Endothelial cell (in vitro differentiated cells): ENCODE data around the gene KAT14. TPM values are rescaled to one million over a fixed set of nuclear protein-coding genes. Genes with fewer than 3 reads are reported as not detected.
"Not testable (repeated sequence)": the region's sequence is repeated elsewhere in the genome, so short reads cannot be mapped to it uniquely, and the experiment has no call there.

Source experiments
- DNase-seq: peaks from one replicate; pipeline ENCODE4 v3.0.0; 2021; ENCODE audit warnings: low spot score
- H3K27ac Mint-ChIP-seq: one replicate; pipeline ENCODE4 v1.8.0; 2021; ENCODE audit warnings: mixed read lengths, inconsistent platforms; ENCODE audit not compliant: unreplicated experiment
- H3K27me3 Mint-ChIP-seq: one replicate; pipeline ENCODE4 v1.8.0; 2021; ENCODE audit warnings: mild to moderate bottlenecking, moderate library complexity, mixed read lengths, inconsistent platforms; ENCODE audit not compliant: unreplicated experiment
- H3K36me3 Mint-ChIP-seq: one replicate; pipeline ENCODE4 v1.8.0; 2021; ENCODE audit warnings: mild to moderate bottlenecking, low read depth, mixed read lengths, inconsistent platforms; ENCODE audit not compliant: unreplicated experiment
- H3K4me1 Mint-ChIP-seq: one replicate; pipeline ENCODE4 v1.8.0; 2021; ENCODE audit warnings: mild to moderate bottlenecking, mixed read lengths, inconsistent platforms; ENCODE audit not compliant: unreplicated experiment
- H3K4me3 Mint-ChIP-seq: one replicate; pipeline ENCODE4 v1.8.0; 2021; ENCODE audit warnings: mild to moderate bottlenecking, mixed read lengths, inconsistent platforms; ENCODE audit not compliant: unreplicated experiment
- H3K9me3 Mint-ChIP-seq: one replicate; pipeline ENCODE4 v1.8.0; 2021; ENCODE audit warnings: mixed read lengths, inconsistent platforms; ENCODE audit not compliant: unreplicated experiment
- CTCF ChIP-seq: fragments of 200-600 bp; sonication (generic); IDR thresholded peaks from one replicate; pipeline ENCODE4 v1.5.0; 2021; ENCODE audit warnings: antibody characterized with exemption; ENCODE audit not compliant: unreplicated experiment
- total RNA-seq: library from RNA; stranded (reverse); fragmentation: NEBNext Ultra II Directional; extraction: Animal tissue kit (Norgen Biotek cat#: 25700); gene quantifications from one replicate; pipeline ENCODE4 v1.2.1, GENCODE V29; 2021; ENCODE audit not compliant: unreplicated experiment

Gene KAT14
- total RNA-seq, 1 donor from 2014 or later: 16.9 TPM

GRCh38 chr20:18180815-18181214 lies 43.2 kb downstream of the KAT14 start:
- Mint-ChIP-seq H3K36me3 (peaks cover 39% of the 10 kb centered on the region), H3K4me1 (no peaks in the 10 kb centered on the region), H3K27me3 (no peaks in the 10 kb centered on the region), H3K4me3 (no peak overlapping the region), H3K27ac (no peak overlapping the region), H3K9me3 (peaks cover 8% of the 10 kb centered on the region)
- TF ChIP-seq CTCF: no peak
- no peak for DNase-seq

DNA sequence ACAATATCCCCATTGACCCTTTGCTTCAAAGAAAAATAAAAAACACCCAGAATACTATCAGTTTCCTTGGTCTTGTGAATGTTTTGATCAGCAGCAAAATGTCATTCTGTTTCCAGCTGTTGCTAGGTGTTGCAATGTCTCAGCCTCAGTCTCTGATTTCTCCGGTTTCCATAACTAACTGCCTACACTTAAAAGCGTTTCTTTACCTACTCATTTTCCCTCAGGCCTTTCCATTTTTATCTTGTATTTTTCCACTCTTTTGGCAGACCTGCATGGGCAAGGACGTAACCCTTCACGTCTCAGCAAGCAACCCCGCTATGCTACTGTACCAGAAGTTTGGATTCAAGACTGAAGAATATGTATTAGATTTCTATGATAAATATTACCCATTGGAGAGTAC lies 49.4 kb downstream of the KAT14 start:
- Mint-ChIP-seq H3K4me1 (no peaks in the 10 kb centered on the region), H3K9me3 (no peaks in the 10 kb centered on the region)

GRCh38 chr20:18188434-18188833 lies 50.8 kb downstream of the KAT14 start:
- no peaks in the 10 kb centered on the region for H3K9me3 Mint-ChIP-seq
- TF ChIP-seq CTCF: no peak
- H3K4me3 Mint-ChIP-seq: no peak overlapping the region
- no peak overlapping the region for H3K27ac Mint-ChIP-seq
- H3K27me3 Mint-ChIP-seq: no peaks in the 10 kb centered on the region
- no peak for DNase-seq
- no peaks in the 10 kb centered on the region for H3K4me1 Mint-ChIP-seq
- peaks cover 15% of the 10 kb centered on the region for H3K36me3 Mint-ChIP-seq

More for the DNA sequence above, 49.4 kb downstream of the KAT14 start:
- no peak for DNase-seq
- Mint-ChIP-seq H3K27me3 (no peaks in the 10 kb centered on the region), H3K36me3 (peaks cover 15% of the 10 kb centered on the region), H3K4me3 (no peak overlapping the region), H3K27ac (no peak overlapping the region)
- no peak for TF ChIP-seq CTCF

DNA sequence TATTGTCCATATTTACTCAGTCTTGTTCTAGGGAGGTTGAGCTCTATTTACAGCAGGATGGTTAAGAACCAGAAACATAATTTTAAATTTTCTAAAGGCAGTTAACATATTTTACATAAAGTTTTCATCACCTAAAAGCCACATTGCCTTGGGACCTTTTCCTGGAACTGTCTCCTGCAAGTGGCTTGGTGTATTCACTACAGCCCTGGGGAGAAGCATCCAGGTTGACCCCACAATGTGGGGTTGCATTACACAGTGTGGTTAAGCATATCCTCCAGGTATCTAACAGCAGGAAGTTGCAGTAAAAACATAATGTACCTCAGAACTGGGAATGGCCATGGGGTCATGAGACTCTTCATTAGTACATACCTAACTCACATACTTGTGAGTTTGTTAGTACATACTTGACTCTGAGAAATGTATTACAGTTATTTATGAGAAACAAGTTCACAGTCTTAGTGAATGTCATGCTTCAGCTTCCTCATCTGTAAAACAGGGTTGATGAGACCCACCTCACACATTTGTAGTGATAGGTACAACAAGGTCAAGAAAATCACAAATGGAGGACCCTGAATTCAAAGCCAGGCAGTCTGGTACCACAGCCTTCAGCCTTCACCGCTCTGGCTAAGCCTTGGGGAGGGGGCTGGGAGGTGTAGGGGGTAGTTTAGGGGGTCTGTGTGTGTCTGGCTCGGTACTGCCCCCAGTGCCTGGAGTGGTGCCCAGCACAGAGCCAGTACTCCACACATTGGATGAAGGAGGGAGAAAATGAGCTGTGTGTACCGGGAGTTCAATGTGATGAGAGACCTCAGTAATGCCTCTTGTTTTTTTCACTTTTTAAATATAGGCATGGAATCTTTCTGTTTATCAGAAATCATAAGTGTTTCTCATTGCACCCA lies 52.9 kb downstream of the KAT14 start:
- Mint-ChIP-seq H3K27ac (no peak overlapping the region), H3K27me3 (peaks cover 2% of the 10 kb centered on the region), H3K36me3 (peaks cover 6% of the 10 kb centered on the region), H3K9me3 (no peaks in the 10 kb centered on the region), H3K4me1 (no peaks in the 10 kb centered on the region), H3K4me3 (no peak overlapping the region)
- no peak for TF ChIP-seq CTCF
- no peak for DNase-seq

DNA sequence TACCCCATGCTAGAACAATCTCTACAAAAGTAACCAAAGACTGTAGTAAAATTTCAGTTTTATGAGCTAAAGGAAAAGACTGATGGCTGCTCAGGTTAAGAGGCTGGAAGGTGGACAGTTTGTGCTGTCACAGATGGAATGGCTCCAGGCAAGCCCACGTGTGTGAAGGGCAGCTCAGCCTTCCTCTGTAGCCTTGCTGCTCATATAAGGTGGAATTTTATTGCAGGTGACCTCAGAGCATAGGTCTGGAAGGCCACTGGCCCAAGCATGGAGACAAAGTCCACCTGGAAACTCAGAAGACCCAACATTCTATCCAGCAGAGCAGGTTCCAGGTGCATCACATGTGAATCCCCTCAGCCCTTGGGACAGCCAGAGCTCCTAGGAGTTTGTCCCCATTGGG lies 53.6 kb downstream of the KAT14 start:
- Mint-ChIP-seq H3K27ac (no peak overlapping the region), H3K4me3 (no peak overlapping the region), H3K27me3 (peaks cover 2% of the 10 kb centered on the region), H3K36me3 (peaks cover 6% of the 10 kb centered on the region), H3K9me3 (no peaks in the 10 kb centered on the region), H3K4me1 (no peaks in the 10 kb centered on the region)
- DNase-seq: no peak
- TF ChIP-seq CTCF: no peak

- H3K9me3 Mint-ChIP-seq, H3K27me3 Mint-ChIP-seq, DNase-seq, H3K27ac Mint-ChIP-seq, H3K36me3 Mint-ChIP-seq, H3K4me1 Mint-ChIP-seq, H3K4me3 Mint-ChIP-seq: not testable (repeated sequence)
These were observed 56.8 kb downstream of the KAT14 start for GRCh38 chr20:18194461-18194860.
